Measurements from ENCODE around the gene UGT1A9. TPM values are rescaled to one million over a fixed set of nuclear protein-coding genes. Genes with fewer than 3 reads are reported as not detected.

UGT1A9 gene
- polyA plus RNA-seq, 1 experiment: not detected

DNA sequence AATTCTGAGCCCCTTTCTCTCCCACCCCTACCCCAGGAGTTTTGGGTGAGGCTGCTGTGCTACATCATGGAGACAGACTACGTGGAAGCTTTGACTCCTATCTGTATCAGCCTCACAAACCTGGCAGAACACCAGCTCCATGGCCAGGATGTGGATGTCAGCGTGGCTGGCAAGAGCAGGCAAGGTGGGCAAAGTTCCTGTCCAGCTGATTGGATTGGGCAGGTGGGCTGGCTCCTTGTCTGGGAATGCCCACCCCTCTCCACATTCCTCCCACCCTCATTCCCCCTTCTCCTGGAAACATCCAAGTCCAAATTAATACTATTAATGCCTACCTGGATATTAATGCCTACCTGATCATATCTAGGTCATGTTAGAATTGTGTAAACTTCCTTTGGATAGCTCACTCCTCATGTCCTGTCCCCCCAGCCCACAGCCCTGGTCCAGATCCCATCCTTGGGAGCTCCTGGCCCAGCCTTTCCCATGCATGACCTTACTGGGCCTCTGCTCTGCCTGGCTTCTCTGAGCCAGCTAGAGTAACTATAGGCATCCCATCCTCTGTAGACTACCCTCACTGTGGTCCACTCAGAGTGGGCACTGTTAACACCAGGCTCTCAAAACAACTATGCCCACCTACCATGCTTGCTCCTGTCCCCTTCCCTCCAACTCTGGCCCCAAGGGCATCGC is 130.6 kb downstream of the UGT1A9 start:
- no peak overlapping the region for H3K27ac ChIP-seq (ENCODE audit: low read depth, low read length)
- CTCF ChIA-PET: no interaction called here
- no peak for TF ChIP-seq CTCF (IDR thresholded peaks at IDR 0.05; ENCODE audit: low read depth, low read length)

DNA sequence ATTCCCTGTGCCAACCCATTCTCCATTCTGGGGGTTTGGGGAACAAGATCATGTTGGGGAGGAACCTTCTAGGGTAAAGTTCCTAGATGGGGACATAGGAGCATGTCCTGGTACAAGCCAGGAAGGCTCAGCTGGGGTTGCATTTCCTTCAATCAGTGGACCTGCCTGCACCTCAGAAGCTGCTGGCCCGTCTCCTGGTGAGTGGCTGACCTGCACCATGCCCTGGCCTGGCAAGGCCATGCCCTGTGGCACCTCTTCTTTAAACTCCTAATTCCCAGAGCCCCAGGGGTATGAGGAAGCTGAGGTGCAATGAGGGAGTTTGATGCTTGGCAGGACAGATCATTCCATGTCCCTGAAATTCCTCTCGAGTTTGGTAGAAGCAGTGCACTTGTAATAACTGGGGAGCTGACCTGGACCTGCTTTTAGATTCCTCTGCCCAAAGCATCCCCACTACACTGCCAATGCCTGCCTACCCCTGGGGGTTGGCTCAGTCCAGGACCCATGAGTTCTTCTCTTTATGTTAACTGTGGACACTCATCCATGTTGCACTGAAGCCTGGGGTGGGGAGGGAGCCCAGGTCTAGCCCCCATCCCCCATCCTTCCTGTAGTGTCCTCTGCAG is 131.7 kb downstream of the UGT1A9 start:
- no peak for DNase-seq (ENCODE audit: low read depth, low spot score)
- no peak for TF ChIP-seq CTCF (IDR thresholded peaks at IDR 0.05; ENCODE audit: low read depth, low read length)
- ChIA-PET POLR2A (no interaction called here), CTCF (no interaction called here)
- H3K9me3 ChIP-seq (ENCODE audit: control insufficient read depth, insufficient read depth, low read length): peaks cover 5% of the 10 kb centered on the region; the same call in 1 of the 2 replicates
- H3K27me3 ChIP-seq (ENCODE audit: control insufficient read depth, insufficient read depth, low read length): peaks cover 6% of the 10 kb centered on the region
- H3K4me3 ChIP-seq (ENCODE audit: low read depth, low read length): no peak overlapping the region
- no peak overlapping the region for H3K27ac ChIP-seq (ENCODE audit: low read depth, low read length)

More for the DNA sequence above, 130.6 kb downstream of the UGT1A9 start:
- no peak for DNase-seq (ENCODE audit: low read depth, low spot score)
- Histone ChIP-seq H3K4me3 (ENCODE audit: low read depth, low read length) (no peak overlapping the region), H3K9me3 (ENCODE audit: control insufficient read depth, insufficient read depth, low read length) (peaks cover 1% of the 10 kb centered on the region; the same call in 1 of the 2 replicates), H3K27me3 (ENCODE audit: control insufficient read depth, insufficient read depth, low read length) (peaks cover 7% of the 10 kb centered on the region)
- POLR2A ChIA-PET: no interaction called here

- CTCF ChIA-PET: no interaction called here
- POLR2A ChIA-PET: no interaction called here
- H3K9me3 ChIP-seq (ENCODE audit: control insufficient read depth, insufficient read depth, low read length): peaks cover 5% of the 10 kb centered on the region; the same call in 1 of the 2 replicates
- DNase-seq (ENCODE audit: low read depth, low spot score): no peak
- no peak for TF ChIP-seq CTCF (IDR thresholded peaks at IDR 0.05; ENCODE audit: low read depth, low read length)
- H3K27ac ChIP-seq (ENCODE audit: low read depth, low read length): no peak overlapping the region
- peaks cover 7% of the 10 kb centered on the region for H3K27me3 ChIP-seq (ENCODE audit: control insufficient read depth, insufficient read depth, low read length)
- H3K4me3 ChIP-seq (ENCODE audit: low read depth, low read length): no peak overlapping the region
Measured at GRCh38 chr2:233803994-233804393, 132.3 kb downstream of the UGT1A9 start.

- no peak for TF ChIP-seq CTCF (IDR thresholded peaks at IDR 0.05; ENCODE audit: low read depth, low read length)
- POLR2A ChIA-PET: no interaction called here
Measured at GRCh38 chr2:233807215-233807865, 135.6 kb downstream of the UGT1A9 start.

More at GRCh38 chr2:233807215-233807865, 135.6 kb downstream of the UGT1A9 start:
- Histone ChIP-seq H3K27me3 (ENCODE audit: control insufficient read depth, insufficient read depth, low read length) (peaks cover 13% of the 10 kb centered on the region), H3K4me3 (ENCODE audit: low read depth, low read length) (no peak overlapping the region), H3K27ac (ENCODE audit: low read depth, low read length) (no peak overlapping the region), H3K9me3 (ENCODE audit: control insufficient read depth, insufficient read depth, low read length) (peaks cover 5% of the 10 kb centered on the region; the same call in 1 of the 2 replicates)
- DNase-seq (ENCODE audit: low read depth, low spot score): no peak
- CTCF ChIA-PET: no interaction called here

Measured in AG04450 (cell line).